GM12801 (cell line): ENCODE measurements around the gene ZMYND8.

Experiments used
- CTCF ChIP-seq: IDR thresholded peaks from one replicate; pipeline ENCODE4 v1.5.1; 2011; ENCODE audit warnings: control low read depth; ENCODE audit not compliant: insufficient read length; ENCODE audit errors: extremely low read depth

Gene ZMYND8

GRCh38 chr20:47215653-47216397 lies 140.7 kb downstream of the ZMYND8 start:
- TF ChIP-seq CTCF, result no peak

GRCh38 chr20:47213966-47214365 lies 142.5 kb downstream of the ZMYND8 start:
- no peak for TF ChIP-seq CTCF

GRCh38 chr20:47212606-47213207 lies 143.8 kb downstream of the ZMYND8 start:
- no peak for TF ChIP-seq CTCF

DNA sequence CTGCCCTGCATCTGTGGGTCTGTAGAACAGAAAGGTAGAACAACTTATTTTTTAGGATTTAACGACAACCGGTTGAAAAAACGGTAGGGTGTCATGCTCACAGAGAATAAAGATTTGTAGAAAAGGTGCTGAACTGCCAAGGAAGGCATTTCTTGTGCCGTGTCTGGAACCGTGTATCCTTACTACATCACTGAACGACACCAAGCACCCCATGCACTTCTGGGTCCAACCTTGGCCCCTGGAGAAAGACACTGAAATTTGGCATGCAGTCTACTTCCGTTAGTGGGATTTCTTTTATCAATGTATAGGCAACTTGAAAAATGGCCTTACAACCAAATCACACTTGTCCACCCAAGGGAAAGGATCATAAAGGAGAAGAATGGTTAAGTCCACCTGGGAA lies 145.5 kb downstream of the ZMYND8 start:
- TF ChIP-seq CTCF, result no peak

DNA sequence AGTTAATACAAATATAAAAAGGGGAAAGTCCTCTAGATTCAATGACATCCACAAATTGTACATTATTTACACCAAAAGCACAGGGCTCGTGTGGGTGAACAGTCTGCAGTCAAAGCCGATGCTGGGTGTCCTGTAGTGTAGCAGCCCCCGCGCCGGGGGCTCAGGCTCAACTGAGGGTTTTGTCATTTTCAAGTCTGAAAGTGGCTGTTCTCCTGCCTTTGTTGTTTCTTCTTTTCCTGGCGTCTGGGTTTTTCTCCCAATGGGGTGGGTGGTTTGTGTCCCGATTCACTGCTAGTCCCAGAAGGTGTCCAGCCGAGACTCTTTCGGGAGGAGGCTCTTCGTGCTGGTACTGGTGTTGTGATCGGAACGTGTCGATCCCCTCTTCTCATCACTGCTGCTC lies 146.0 kb downstream of the ZMYND8 start:
- TF ChIP-seq CTCF, result no peak

DNA sequence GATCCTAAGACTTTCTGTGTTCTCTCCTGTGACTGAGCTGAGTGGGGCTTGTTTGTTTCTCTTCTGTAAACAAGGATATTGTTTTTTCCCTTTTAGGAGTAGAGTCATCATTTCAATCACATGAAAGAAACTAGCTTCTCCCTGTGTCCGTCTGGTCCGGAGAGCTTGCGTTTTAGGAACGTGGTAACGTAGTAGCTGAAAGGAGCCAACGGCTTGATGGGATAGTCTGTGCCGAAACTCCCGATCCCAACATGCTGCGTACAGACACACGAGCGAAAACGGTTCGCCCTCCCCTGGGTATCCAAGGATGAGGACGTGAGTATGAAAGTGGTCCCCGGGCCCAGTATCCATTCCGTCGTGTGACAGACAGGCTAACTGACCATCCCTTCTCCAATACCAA lies 146.5 kb downstream of the ZMYND8 start:
- TF ChIP-seq CTCF, result no peak

- no peak for TF ChIP-seq CTCF
Observed at GRCh38 chr20:47208534-47209174, 147.8 kb downstream of the ZMYND8 start.
